Limb (tissue), 2 donors: ENCODE results near the gene HPCAL1.

Experiments used
- DNase-seq, 2 donors: peaks; one replicate each; pipeline ENCODE4 v3.0.0-alpha.2; 2016; ENCODE audit errors: extremely low spot score in 2 of 2

HPCAL1 gene

GRCh38 chr2:10385933-10386773 is 83.4 kb downstream of the HPCAL1 start:
- DNase-seq, result no peak

- DNase-seq, result no peak
Measured at GRCh38 chr2:10387033-10387432, 84.3 kb downstream of the HPCAL1 start.

- DNase-seq, result no peak
Measured at GRCh38 chr2:10388954-10389560, 86.4 kb downstream of the HPCAL1 start.

- no peak for DNase-seq
Measured at GRCh38 chr2:10389573-10389972, 86.9 kb downstream of the HPCAL1 start.

DNA sequence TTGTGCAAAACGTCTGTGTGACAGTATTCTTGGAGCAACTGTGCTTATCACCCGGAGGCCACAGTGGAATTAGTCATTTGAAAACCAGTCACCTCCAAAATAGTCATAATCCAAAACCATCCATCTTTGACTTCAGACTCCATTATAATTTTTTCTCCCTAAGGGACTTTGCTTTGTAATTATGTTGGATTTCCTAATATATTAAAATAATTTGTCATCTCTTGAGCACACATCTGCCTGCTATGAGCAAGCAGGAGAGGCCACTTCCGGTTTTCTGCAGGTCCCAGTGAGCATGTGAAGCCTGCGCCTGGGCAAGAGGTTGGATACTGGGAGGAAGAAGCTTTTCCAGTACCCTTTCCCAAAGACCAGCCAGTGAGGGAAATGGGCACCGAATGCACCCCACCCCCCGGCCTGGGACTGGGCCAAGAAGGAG is 87.7 kb downstream of the HPCAL1 start:
- no peak for DNase-seq

DNA sequence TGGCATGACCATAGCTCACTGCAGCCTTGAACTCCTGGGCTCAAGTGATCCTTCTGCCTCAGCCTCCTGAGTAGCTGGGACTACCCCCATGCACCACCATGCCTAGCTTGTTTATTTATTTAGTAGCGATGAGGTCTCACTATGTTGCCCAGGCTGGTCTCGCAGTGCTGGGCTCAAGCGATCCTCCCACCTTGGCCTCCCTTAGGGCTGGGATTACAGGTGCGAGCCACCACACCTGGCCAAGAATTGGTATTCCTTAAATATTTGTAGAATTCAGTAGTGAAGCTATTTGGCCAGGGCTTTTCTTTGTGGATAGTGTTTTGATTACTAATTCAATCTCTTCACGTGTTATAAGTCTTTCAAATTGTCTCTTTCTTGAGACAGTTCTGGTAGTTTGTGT is 89.4 kb downstream of the HPCAL1 start:
- no peak for DNase-seq

GRCh38 chr2:10392548-10392947 is 89.8 kb downstream of the HPCAL1 start:
- DNase-seq, result no peak

DNA sequence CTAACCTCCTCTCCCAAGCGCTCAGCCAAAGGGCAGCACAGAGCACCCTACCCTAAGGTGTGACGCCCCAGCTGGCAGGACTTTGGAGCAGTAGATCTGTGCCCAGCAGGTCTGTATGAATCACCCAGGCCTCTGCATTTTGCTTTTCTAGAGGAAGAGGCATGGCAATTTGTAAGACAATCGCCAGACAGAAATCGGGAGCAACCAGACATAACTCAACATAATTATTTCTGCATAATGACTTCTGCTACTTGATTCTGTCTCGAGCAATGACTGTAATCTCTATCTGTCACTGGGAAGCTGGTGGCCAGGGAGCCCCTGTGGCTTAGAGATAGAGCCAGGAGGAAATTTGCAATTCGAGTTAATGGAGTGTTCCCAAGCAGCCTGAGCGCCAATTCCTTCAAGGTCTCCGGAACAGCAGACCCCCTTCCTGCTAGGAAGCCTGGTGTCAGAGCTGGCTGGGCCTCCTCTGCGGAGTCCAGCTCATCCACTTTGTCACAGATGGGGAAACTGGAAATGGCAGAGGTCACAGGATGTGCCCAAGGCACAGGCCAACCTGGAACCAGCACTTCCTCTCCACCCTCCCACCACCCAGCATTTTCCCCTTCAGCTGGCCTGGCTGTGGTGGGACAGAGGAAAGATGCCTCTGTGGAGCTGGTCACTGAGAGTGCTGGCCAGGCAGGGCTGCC is 90.4 kb downstream of the HPCAL1 start:
- no peak for DNase-seq

- DNase-seq, result no peak
Measured at GRCh38 chr2:10393640-10393982, 90.9 kb downstream of the HPCAL1 start.

GRCh38 chr2:10395893-10396292 is 93.2 kb downstream of the HPCAL1 start:
- no peak for DNase-seq

GRCh38 chr2:10396464-10396863 is 93.8 kb downstream of the HPCAL1 start:
- no peak for DNase-seq

DNA sequence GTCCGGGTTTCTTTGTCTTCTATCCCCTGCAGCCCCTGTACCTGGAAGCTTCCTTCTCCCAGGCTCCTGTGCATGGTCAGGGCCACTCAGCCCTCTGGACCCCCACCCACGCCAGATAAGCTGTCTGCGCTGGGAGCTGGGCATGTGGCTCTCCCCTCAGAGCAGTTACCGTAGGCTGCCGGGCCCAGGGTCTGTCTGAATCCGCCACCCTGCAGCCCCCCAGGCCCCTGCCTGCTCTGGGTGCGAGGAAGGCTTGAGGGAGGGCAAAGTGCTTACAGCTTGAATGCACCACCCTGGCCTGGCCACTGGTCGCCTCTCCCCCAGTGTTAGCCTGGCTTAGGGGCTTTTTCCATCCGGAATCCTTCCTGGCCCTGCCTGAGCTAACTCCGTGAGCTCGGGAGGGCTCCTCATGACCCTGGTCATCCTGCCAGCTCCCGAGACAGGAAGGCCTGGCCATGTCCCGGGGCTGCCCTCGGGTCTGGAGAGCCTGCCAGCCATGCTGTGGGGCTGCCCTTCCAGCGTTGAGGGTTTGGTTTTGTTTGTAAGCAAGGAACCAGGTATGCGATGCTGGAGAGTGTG is 94.7 kb downstream of the HPCAL1 start:
- no peak for DNase-seq

DNA sequence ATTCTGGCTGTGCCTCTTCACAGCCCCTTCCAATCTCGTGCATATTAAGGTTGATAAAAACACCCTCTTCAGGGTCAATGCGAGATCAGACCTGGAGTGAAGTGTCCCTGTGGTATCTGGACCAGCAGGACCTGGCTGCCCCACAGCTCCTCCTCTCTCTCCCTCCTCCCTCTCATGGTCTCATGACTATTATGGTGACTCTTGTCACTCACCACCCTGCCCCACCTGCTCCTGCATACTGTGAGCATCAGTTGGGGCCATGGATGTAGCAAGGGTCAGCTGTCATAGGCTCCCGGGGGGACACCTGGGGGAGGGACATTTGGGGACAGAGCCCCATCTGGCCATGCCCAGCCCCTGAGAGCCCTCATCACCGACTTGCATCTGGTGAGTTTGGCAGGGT is 95.2 kb downstream of the HPCAL1 start:
- DNase-seq, result no peak

GRCh38 chr2:10398496-10398895 is 95.8 kb downstream of the HPCAL1 start:
- DNase-seq, result no peak

DNA sequence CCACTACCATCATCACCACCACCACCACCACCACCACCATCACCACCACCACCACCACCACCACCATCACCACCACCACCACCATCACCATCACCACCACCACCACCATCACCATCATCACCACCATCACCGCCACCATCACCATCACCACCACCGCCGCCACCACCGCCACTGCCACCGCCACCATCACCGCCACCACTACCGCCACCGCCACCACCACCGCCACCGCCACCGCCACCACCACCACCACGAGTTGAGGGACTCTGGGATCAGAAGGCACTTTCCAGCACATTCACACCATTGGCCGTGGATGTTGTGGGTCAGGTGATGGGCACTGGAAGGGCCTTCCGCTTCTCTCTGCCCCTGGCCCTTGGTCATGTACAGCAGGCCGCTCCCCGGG is 96.7 kb downstream of the HPCAL1 start:
- DNase-seq, result no peak

- DNase-seq, result no peak
Measured at GRCh38 chr2:10400002-10400401, 97.3 kb downstream of the HPCAL1 start.

DNA sequence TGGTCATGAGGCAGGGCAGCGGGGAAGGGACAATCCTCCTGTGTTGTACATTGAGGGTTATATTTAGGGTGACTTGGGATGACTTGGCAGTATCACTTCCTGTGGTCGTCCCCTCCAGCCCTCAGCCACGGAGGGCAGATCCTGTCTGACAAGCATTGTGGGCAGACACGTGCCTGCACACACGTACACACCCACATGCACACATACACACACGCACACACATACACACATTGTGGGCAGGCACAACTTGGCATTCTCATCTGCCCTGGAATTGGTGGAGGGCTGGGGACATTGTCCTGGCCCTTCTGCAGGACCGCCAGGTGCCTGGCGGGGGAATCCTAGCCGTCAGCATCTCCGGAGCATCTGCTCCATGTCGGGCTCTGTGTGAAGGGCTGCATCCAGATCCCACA is 97.9 kb downstream of the HPCAL1 start:
- no peak for DNase-seq

GRCh38 chr2:10400978-10401951 is 98.6 kb downstream of the HPCAL1 start:
- DNase-seq, result no peak

- no peak for DNase-seq
Measured at GRCh38 chr2:10402062-10402585, 99.4 kb downstream of the HPCAL1 start.

DNA sequence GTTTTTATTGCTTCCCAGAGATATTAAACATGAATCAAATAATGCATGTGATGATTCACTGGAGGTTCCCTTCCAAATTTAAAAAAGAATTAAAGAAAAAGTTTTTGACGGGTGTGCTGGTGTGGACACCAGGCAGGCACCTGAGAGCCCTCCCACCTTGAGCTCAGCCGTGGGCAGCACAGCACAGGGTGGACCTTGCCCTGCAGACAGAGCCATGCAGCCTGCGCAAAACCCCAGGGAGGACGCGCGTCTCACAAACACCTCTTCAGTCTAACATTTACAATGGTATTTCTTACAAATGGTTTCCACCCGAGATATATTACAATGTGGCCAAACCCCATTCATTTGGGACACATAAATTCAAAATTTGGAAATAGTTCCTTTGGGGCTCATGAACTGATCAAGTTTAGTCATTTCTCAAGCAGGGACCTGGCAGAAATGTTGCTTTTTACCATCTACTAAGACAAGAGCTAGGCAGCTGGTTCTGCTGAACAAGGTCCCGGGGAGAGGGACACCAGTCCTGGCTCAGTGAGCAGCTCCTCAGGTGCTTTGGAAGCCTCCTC is 100.0 kb downstream of the HPCAL1 start:
- DNase-seq, result no peak
